CD4-positive, alpha-beta T cell treated with Interleukin-15 for 1 hour (primary cell): ENCODE results near the gene IQSEC3.
A peak's percentile ranks its signal among the peaks of the same experiment; 100 is the strongest.

ENCODE experiments used
- DNase-seq: peaks from one replicate; pipeline ENCODE4 v3.0.0-alpha.2; 2020

The IQSEC3 gene

DNA sequence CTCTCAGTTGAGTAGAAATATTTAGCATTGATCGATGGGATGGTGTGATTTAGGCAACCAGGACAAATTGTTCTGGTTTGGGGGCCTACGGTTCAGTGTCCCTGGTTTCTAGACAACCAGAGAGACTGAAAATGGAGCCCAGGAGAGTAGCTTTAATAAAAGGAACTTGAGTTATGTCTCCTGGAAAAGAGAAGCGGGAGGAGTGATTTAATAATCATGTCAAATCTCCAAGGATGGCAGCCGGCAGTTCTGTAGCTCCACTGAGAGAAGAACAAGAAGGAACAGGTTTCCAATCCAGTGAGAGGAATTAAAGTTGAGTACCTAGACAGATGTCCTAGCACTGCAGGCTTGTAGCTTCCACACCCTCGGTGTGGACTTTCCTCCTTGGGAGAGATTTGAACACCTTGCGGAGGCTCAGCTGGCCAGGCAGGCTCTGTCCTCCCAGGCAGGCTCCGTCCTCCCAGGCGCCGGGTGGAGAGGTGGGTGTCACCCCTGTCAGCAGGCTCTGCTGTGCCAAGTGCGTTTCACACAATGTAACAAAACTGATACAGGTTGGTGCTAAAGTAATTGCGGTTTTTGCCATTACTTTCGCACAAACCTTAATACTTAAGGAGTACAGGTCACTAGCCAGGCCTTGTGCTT is 101.5 kb downstream of the IQSEC3 start:
- no peak for DNase-seq

DNA sequence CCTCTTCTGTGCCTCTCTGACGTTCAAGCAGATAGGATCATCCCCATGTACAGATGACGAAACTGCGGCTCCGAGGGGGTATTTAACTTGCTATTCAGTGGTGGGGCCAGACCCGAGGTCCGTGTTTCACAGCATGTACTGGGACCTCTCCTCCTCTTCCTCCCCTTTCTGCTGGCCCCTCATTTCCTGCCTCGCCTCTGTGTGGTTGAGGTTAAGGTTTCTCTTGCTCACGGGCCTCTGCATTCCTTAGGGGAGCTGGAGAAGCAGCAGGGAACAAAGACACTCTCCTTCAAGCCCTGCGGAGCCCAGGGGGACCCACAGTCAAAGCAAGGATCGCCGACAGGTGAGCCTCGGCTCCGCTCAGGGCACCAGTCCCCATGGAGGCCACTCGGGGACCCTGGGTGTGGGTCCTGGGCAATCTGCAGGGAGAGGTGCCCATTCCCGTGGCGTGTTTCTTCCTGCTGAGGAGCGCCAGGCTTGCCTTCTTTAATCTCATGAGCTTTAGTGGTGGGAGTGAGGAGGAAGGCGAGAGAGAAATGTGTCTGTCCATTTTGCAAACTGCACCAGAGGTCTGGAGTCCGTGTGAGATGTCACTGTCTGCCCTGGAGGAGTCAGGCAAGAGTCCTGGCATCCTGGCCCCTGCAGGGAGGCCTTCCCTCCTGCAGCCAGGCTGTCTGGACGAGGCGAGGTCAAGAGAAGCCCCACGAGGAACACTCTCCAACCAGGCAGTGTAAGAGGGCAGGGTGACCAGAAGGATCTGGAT is 102.4 kb downstream of the IQSEC3 start:
- DNase-seq = no peak

DNA sequence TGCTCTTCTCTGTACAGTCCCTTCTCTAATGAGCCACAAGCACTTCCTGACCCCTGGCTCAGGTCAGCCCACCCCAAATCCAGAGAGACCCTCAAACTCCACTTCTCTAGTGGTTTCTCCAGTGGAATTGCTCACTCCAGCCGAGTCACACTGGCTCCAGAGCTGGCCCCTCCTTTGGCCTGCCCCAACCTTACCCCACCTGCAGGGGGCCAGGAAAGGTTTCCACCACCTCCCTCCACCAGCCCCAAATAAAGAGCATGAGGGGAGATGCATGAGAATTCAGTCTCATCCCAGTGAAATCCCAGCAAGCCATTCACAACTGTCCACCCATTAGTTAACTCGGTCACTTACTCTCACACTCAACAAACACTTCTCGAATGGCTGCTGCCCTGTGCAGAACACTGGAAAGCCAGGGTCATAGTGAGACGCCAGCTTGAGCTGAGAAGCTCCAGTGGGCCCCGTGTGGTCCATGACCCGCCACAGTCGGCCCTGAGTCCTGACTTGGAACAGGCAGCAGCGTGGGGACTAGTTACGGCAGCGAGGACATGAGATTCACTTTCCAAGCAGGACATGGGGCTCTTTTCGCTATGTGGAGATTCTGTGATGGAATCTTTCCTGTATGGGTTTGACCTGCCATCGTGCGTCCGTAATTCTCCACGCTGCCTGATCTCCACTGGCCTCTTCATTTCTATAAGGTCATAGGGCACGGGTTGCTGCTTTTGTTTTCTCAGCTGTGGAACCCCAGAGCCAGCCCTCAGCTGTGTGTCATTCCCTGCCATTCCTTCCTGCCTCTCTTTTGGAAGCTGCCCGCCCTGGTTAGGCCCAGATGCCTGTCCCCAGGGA is 103.2 kb downstream of the IQSEC3 start:
- no peak for DNase-seq

DNA sequence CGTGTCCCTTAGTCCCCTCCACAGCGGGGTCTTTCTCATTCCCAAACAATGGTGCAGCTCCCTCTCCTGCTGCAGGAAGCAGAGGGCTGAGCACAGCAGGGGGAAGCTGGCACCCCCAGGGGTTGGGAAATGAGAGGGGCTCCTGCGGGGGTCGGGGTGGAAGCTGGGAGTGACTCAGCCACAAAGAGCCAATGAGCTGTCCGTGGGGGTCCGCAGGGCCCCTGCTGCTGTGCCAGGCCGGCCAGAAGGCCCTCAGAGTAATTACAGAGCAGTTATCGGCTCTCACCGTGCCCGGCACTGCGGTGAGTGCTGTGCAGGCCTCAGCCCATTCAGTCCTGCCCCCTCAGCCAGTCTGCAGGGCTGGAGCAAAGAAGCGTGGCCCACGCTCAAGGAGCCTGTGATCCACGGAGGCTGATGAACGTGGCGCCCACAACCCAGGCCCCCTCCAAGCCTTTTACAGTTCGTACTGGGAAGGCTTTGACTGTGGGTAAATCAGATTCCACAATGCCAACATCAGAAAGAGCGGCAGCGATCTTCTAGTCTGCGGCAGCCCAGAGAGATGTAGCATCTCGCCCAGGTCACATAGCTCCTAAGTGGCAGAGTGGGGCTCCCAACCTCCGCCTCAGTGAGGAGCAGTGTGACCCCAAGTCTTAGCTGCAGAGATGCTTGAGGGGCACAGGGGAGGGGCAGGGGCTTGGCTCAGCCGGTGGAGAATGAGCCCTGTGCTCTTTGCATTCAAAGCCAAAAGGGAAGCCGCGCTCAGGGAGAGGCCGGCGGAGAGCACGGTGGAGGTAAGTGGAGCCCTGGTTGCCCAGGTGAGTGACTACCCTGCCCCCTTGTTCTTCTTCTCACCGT is 104.0 kb downstream of the IQSEC3 start:
- DNase-seq = no peak

DNA sequence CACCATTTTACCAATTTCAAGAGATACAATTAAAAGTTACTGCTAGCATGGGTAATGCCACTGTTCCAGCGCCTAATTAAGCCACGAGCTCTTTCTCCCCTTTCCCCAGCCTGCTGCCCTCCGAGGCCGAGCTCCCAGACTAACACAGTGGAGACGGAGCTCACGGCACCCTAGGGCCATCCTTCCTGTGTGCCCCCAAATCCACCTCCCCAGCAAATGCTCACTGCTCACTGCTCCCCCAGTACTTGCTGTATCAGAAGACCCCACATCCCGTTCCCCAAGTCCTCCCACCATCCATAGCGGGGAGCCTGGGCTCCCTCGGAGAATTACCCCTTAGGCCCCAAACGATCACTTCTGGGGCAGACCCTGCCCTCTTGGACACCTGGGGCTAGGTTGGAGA is 104.7 kb downstream of the IQSEC3 start:
- DNase-seq = no peak

DNA sequence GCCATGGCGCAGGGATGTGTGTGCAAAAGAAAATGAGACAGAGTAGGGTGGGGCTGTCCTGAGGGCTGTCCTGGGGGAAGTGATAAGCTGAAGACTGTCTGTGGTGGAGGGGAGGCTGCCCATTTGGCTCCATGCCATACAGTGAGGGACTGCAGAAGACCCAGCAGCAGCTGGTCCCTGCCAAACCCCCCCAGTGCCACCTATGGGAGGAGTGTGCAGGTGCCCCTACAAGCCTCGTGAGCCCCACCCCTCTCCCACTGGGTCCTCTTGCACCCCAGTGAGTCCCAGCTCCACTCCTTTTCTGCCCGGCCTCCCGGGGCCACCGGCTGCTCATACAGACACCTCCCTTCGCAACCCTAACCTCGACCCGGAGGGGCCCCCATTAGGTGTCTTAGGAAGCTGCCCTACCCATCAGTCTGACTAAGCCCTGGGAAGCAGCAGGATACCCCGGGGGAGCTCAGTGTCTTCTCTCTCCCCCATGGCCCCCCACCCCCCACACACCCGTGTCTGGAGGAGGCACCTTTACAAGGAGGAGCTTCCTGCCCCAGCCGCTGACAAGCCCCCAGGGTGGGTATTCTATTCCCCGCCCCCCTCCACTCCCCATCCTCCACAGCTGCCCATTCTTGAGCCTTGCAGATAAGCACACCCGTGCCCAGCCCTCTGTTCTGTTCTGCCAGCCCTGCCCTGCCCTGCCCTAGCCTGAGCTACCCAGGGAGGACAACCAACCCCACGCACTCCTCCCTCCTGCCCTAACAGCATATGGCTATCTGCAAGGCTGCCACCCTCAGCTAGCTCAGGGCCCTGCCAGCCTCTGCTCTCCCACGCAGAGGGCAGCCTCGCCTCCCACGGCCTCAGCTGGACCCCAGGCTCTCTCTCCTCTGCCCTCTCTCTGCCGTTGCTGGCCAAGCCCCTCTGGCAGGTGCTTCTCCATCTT is 105.4 kb downstream of the IQSEC3 start:
- no peak for DNase-seq

DNA sequence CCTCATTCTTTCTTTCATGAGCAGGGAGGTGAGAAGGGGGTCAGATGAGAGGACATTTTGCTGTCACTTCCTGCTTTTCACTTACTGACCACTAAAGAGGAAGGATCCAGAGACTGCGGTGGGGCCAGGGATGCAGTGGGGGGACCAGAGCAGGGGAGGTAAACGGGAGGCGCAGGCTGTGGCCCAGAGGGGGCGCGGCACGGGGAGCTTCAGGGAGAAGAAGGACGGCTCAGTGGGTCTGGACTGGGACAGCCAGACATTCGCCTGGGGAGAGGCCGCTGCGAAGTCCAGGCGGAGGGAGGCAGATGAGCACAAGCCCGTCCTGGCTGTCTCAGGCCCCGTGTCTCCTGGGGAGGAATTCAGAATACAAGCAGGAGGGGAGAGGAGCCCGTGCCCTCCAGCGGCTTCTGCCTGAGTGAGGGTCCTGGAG is 106.2 kb downstream of the IQSEC3 start:
- DNase-seq = no peak

DNA sequence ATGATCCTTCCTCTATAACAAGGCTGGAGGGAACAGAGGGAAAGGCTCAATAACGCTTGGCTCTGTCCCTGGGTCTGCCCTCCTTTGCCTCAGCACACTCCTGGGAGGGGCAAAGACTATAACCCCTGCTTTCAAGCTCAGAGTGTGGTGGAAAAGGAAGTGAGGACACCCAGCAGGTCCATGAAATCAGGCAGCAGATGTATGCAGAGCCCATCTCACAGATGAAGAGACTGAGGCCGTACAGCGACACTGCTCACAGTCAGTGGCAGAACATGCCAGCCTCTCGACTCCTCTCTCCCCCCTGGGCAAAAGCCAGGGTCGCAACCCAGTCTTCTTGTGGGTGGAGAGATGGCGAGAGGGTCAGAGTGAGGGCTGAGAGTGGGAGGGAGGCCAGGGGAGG is 107.6 kb downstream of the IQSEC3 start:
- DNase-seq = no peak

DNA sequence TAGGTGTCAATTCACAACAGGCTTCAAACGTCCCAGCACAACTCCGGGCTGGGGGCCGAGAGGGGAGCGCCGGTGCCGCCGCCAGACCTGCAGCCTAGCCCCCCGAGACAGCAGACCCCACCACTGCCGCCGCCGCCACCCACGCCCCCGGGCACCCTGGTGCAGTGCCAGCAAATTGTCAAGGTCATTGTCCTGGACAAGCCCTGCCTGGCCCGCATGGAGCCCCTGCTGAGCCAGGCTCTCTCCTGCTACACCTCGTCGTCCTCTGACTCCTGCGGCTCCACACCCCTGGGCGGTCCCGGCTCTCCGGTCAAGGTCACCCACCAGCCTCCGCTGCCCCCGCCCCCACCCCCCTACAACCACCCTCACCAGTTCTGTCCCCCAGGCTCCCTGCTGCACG is 108.0 kb downstream of the IQSEC3 start:
- no peak for DNase-seq

DNA sequence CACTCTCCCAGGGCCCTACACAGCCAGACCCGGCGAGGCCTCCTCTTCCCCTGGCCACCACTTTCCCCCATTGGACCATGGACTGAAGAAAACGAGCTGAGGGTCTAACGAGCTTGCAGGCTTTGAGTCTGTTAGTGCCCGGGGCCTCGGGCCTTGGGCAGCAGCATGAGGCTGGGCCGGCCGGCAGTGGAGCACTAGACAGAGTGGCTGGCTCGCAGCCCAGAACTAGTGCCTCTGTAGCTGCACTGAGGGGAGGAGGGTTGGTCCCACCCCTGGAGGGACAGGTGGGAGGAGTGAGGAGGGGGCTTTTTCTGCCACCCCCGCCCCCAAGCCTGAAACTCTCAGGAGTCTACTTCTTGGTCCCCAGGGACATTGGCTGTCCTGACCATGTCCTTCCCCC is 108.7 kb downstream of the IQSEC3 start:
- no peak for DNase-seq

DNA sequence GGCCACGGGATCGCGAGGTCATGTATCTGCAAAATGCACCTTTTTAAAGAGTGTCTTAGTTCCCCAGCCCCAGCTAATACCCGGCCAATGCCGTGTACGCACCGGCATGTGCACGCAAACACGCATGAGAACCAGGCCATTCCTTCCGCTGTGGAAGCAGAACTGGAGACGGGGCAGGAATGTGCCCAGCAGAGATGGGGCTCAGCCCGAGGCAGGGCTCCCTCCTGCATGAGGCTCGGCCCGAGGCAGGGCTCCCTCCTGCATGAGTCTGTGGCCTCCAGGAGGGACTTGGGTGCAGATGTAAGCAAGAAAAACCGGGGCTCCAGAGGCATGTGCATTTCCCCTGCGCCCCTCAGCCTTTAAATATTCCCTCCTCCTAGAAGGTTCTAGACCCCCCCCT is 109.2 kb downstream of the IQSEC3 start:
- no peak for DNase-seq

DNA sequence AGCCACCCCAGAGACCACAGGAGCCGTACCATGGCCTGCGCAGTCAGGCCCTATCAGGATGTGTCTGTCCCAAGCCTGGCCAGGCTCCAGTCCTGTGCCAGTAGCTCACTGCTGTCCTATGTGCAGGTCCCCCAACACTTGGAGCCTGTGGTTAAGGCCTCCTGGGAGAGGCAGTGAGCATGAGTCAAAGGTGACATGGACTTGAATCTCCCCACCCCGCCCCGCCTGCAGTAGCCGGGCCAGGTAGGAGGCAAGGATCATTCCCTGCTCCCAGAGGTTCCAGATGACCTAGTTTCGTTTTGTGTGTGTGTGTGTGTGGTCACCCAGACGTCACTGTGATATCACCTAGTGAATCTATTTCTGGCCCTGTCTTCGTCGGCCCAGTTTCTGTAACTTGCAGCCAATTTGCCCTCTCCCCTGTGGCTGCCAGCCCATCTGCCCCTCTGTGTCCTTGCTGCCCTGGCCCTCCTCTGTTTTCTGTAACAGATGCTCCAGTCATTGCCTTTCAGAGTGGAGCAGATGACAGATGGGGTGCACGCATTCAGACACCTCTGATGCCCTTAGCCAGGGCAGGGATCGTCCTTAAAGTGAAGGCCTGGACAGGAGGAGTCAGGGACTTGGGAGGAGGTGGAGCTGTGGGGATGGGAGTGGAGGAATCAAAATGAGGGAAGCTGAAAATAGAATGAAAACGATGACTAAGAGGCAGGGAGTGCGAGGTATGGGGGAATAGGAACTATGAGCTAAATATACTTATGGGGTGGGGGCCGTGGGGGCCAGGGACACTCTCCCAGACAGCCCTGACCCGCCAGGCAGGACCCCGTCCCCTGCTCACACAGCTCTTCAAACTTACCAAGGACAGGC is 110.0 kb downstream of the IQSEC3 start:
- no peak for DNase-seq

DNA sequence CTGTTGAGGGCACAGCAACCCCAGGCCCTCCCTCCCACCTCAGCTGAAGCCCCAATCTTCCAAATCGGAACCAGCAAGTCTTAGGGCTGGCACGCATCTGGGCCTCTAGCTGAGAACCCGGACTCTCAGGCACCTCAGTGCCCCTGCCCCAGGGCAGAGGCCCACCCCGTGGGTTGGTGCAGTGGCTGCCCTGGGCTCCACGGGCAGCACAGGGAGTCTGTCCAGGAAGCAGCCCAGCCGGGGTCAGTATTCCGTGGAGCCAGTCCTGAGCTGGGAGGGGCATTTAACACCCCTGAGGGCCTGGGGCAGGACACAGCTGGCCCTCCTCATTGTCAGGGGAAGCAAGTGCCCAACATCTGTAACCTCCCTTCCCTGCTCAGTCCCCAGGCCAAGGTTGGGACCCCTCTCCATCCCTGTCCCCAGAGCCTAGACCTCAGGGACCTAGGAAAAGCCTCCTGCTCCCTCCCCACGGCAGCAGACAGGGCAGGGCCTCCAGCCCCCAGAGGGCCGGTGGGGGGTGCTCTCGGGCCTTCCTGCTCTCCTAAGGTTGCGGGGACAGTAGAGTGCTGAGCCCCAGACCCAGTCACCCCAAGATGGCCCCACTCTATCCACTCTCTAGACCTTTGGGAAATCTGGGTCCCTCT is 110.9 kb downstream of the IQSEC3 start:
- DNase-seq = no peak

DNA sequence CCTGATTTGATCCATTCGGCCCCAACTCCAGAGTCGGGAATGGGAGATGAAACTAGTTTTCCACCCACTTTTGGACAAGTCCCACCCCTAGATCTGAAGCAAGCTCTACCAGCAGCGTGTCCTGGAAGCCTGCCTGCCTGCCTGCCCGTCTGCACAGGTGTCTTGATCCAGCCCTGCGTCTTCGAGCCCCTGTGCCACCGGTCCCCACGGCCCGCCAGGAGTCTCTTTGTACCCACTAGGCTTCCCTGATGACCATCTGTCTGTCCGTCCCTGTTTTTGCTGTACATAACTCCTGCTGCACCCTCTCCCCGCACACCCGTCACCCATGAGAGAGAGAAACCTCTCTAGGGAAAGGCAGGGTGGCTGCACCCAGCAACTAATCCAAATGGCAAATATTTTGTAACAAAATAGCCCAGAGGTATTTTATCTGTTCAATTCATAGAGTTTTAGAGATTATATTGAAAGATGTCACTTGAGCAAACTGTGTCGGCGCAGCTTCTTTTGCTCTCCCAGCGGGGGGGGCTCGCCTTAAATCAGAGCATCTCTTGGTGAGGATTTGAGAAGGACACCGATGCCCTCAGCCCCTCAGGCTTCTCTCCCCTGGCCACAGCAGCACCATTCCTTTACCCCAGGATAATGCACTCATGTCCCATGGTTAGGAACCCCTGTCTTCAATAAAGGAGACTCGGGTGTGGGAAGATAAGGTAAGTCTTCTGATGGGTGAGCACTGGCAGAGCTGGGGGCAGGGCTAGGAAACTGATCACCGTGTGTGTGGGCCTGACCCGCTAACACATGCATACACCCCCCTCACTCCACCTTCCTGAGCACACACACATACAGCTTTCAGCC is 111.6 kb downstream of the IQSEC3 start:
- no peak for DNase-seq

DNA sequence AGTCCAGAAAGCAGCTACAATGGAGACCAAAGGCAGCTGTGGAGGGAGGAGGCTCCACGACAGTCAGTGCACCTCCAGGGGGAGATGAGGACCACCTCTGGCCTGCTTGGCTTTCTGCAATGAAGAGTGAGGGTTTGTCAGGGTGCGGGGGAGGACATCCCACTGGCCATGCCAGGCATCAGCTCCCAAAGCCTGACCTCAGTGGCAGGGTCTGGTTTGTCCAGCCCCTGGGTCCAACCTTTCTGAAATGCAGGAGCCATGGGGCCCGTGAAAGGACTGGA is 112.2 kb downstream of the IQSEC3 start:
- no peak for DNase-seq

DNA sequence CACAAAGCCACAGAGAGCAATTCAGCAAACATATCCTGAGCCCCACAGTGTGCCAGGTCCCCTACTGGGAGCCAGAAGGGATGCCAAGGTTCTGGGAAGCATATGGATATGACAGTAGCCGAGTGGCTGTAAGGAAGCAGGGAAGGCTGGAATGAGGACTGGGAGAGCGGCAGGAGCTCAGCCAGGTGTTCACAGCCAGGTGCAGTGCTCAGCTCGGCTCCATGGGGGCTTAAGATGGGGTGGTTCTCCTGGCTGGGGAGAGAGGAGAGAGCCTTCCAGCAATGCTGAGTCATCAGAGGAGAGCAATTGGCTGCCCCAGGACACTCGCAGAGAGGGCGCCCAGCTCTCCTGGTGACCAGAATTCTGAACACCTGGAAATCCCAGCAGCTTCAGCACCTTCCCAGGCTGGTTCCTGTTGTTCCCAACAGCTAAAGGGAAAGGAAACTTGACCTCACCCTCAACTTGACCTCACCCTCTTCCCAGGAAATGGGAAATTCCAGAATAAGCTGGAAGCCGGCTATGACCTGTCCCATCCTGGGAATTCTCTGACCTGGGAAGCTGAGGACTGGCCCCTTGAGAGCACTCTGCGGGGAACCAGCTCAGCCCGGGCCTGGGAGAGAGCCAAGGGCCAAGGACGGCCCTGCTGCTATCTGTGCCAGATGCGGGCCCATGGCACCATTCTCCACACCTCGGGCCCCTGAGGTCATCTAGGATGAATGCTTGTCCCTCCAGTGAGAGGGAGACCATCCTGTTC is 112.7 kb downstream of the IQSEC3 start:
- no peak for DNase-seq

DNA sequence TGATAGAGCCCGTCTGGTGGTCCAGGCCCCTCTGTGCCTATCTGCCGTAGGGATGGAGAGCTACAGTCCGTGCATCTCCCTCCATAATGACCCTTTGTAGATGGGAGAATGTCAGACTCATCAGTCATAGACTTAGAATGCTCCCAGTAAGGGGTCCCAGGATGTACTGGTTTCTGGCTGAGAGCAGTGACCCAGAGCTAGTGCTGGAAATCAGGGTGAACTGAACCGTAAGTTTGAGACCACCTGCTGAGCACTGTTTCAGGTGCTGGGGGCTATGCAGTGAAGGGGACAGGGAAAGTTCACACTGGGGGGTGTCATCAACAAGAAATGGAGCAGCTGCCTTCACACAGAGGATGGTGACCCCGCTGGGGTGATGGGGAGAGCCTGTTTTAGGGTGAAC is 113.3 kb downstream of the IQSEC3 start:
- no peak for DNase-seq

DNA sequence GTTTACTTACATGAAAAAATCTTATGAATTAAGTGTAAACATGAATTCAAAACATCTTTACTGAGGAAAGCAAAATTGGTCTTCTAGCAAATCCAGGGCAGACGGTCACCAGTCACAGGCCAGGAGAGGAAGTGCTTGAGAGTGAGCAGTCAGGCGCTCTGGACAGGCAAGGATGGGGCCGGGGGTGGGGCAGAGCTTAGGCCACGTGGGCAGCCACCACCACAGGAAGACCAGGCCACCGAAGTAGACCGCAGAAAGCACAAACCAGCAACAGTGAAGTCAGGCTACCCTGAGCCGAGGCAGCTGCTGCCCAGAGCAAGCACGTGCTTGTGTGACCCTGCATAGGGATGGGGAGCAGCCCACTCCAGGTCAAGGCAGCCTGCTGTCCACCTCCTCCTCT is 113.9 kb downstream of the IQSEC3 start:
- peak; percentile 48 for DNase-seq

DNA sequence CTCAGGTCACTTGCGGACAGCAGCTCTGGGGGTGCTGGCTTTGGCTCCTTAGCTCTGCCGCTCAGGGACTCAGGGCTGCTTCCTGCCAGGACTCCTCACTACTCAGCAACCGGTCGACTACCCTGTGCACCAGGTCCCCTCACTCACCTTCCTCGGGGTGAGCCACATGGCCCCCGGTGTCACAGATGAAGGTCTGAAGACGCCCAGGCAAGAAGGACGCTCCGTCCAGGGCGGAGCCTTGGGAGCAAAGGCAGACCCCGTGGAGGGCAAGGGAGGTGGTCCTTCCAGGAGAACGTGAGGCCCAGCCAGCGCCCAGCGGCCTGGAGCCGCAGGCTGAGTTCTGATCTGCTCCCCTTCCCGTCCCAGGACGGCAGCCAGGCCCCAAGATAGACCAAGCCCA is 115.4 kb downstream of the IQSEC3 start:
- DNase-seq = no peak
